IMR-90 (cell line): ENCODE measurements around the gene MGLL. TPM values are rescaled to one million over a fixed set of nuclear protein-coding genes. Genes with fewer than 3 reads are reported as not detected.
A peak's percentile ranks its signal among the peaks of the same experiment; 100 is the strongest.

Experiments
- ATAC-seq: fragments of 200-7000 bp; cut with Tn5 transposase; 2 replicates; pipeline ENCODE4 v1.9.1; 2020; ENCODE audit warnings: low read depth, mild to moderate bottlenecking, moderate library complexity
- BruUV-seq: library from RNA; stranded (reverse); fragments of 400-500 nt; replicated peaks from 2 replicates; lab custom pipeline; 2021; lab: Mats Ljungman, UMichigan
- CTCF ChIA-PET: fragments of 300-600 bp; formaldehyde crosslinking; extraction: SDS; loops from one replicate; lab custom pipeline; 2021; ENCODE audit warnings: antibody characterized with exemption; lab: Yijun Ruan, JAX
- POLR2A ChIA-PET: fragments of 300-600 bp; sonication (Branson Sonifier 250); formaldehyde crosslinking; loops from one replicate; lab custom pipeline; 2022; ENCODE audit warnings: antibody characterized with exemption; ENCODE audit not compliant: unreplicated experiment; lab: Charles Lee
- DNase-seq: peaks from one replicate; pipeline ENCODE4 v3.0.0; 2013
- H2AFZ ChIP-seq: replicated peaks from 2 replicates; pipeline ENCODE3; 2013; ENCODE audit warnings: low read length, mild to moderate bottlenecking; ENCODE audit not compliant: poor library complexity
- H2AK5ac ChIP-seq: 2 replicates; pipeline ENCODE4 v1.6.1; 2013; ENCODE audit warnings: low read depth, low read length, inconsistent platforms
- H2AK9ac ChIP-seq: replicated peaks from 2 replicates; pipeline ENCODE3; 2013; ENCODE audit warnings: mild to moderate bottlenecking, low read depth, low read length, moderate library complexity; ENCODE audit not compliant: poor library complexity
- H2BK120ac ChIP-seq: 2 replicates; pipeline ENCODE4 v1.6.1; 2013; ENCODE audit warnings: low read depth, low read length, inconsistent platforms
- H2BK15ac ChIP-seq: 3 replicates; pipeline ENCODE4 v1.6.1; 2013; ENCODE audit warnings: low read depth, low read length, inconsistent platforms
- H2BK20ac ChIP-seq: 2 replicates; pipeline ENCODE4 v1.6.1; 2013; ENCODE audit warnings: low read depth, mild to moderate bottlenecking, inconsistent platforms, low read length, moderate library complexity
- H2BK5ac ChIP-seq: 2 replicates; pipeline ENCODE4 v1.6.1; 2013; ENCODE audit warnings: mild to moderate bottlenecking, low read depth, low read length, inconsistent platforms; ENCODE audit not compliant: poor library complexity, severe bottlenecking
- H3K14ac ChIP-seq: replicated peaks from 2 replicates; pipeline ENCODE4 v1.6.1; 2013; ENCODE audit warnings: low read depth, low read length, inconsistent platforms
- H3K18ac ChIP-seq: 2 replicates; pipeline ENCODE4 v1.6.1; 2013; ENCODE audit warnings: low read depth, low read length, control low read depth
- H3K23ac ChIP-seq: 2 replicates; pipeline ENCODE4 v1.6.1; 2013; ENCODE audit warnings: low read depth, low read length, inconsistent platforms
- H3K27ac ChIP-seq: 2 replicates; pipeline ENCODE4 v1.5.1; 2013; ENCODE audit warnings: mild to moderate bottlenecking, control low read depth, low read length; ENCODE audit not compliant: insufficient read depth
- H3K27me3 ChIP-seq: 2 replicates; pipeline ENCODE4 v1.6.1; 2013; ENCODE audit warnings: low read length; ENCODE audit not compliant: control insufficient read depth, insufficient read depth
- H3K36me3 ChIP-seq: 2 replicates; pipeline ENCODE4 v1.6.1; 2013; ENCODE audit warnings: low read length, mixed read lengths; ENCODE audit not compliant: control insufficient read depth, insufficient read depth
- H3K4ac ChIP-seq: 2 replicates; pipeline ENCODE4 v1.6.1; 2013; ENCODE audit warnings: low read depth, low read length, inconsistent platforms
- H3K4me1 ChIP-seq: 2 replicates; pipeline ENCODE4 v1.6.1; 2013; ENCODE audit warnings: low read length, mixed read lengths; ENCODE audit not compliant: control insufficient read depth, insufficient read depth
- H3K4me2 ChIP-seq: 2 replicates; pipeline ENCODE4 v1.6.1; 2013; ENCODE audit warnings: low read depth, mild to moderate bottlenecking, control low read depth, low read length, moderate library complexity
- H3K4me3 ChIP-seq: 2 replicates; pipeline ENCODE4 v1.5.1; 2013; ENCODE audit warnings: low read depth, mild to moderate bottlenecking, control low read depth, low read length, moderate library complexity; ENCODE audit not compliant: insufficient read depth
- H3K56ac ChIP-seq: 2 replicates; pipeline ENCODE4 v1.6.1; 2013; ENCODE audit warnings: low read length, inconsistent platforms; ENCODE audit not compliant: insufficient read depth; ENCODE audit errors: extremely low read depth
- H3K79me1 ChIP-seq, 2 experiments: 2 replicates each; pipeline ENCODE4 v1.6.1; 2013; ENCODE audit warnings: low read length in 2 of 2, inconsistent platforms in 1 of 2, low read depth in 1 of 2
- H3K9ac ChIP-seq: 2 replicates; pipeline ENCODE4 v1.6.1; 2013; ENCODE audit warnings: low read depth, low read length, control low read depth
- H3K9me1 ChIP-seq: 2 replicates; pipeline ENCODE4 v1.6.1; 2013; ENCODE audit warnings: low read length, inconsistent platforms; ENCODE audit not compliant: insufficient read depth
- H3K9me3 ChIP-seq: 2 replicates; pipeline ENCODE4 v1.6.1; 2013; ENCODE audit warnings: low read length; ENCODE audit not compliant: control insufficient read depth, insufficient read depth
- H4K20me1 ChIP-seq: 2 replicates; pipeline ENCODE4 v1.6.1; 2013; ENCODE audit warnings: low read length, inconsistent platforms; ENCODE audit not compliant: insufficient read depth
- H4K5ac ChIP-seq: 2 replicates; pipeline ENCODE4 v1.6.1; 2013; ENCODE audit warnings: mild to moderate bottlenecking, low read depth, low read length, control low read depth
- H4K8ac ChIP-seq, 2 experiments: 2 replicates each; pipeline ENCODE4 v1.6.1; 2013; ENCODE audit warnings: low read depth in 2 of 2, low read length in 2 of 2, control low read depth in 1 of 2, inconsistent platforms in 1 of 2
- H4K91ac ChIP-seq: 2 replicates; pipeline ENCODE4 v1.6.1; 2013; ENCODE audit warnings: low read depth, low read length, inconsistent platforms; ENCODE audit not compliant: insufficient read depth
- CEBPB ChIP-seq: IDR thresholded peaks from 2 replicates; pipeline ENCODE4 v1.6.1; 2012; ENCODE audit warnings: low read depth, low read length, improper control_type of control experiment
- CHD1 ChIP-seq: IDR thresholded peaks from 2 replicates; pipeline ENCODE4 v1.6.1; 2012; ENCODE audit warnings: low read depth, low read length, improper control_type of control experiment
- CTCF ChIP-seq: conservative IDR thresholded peaks from 2 replicates; pipeline ENCODE4 v1.5.1; 2012; ENCODE audit warnings: mild to moderate bottlenecking, low read depth, low read length, improper control_type of control experiment
- ELK1 ChIP-seq: fragments of 150-350 bp; IDR thresholded peaks from 2 replicates; pipeline ENCODE4 v1.6.1; 2016; ENCODE audit warnings: low read depth, mild to moderate bottlenecking, low read length, moderate library complexity, borderline replicate concordance
- FOS ChIP-seq: fragments of 150-350 bp; IDR thresholded peaks from 2 replicates; pipeline ENCODE4 v1.6.1; 2016; ENCODE audit warnings: low read depth, low read length
- MAFK ChIP-seq: IDR thresholded peaks from 2 replicates; pipeline ENCODE4 v1.6.1; 2012; ENCODE audit warnings: low read depth, low read length, improper control_type of control experiment
- MXI1 ChIP-seq: IDR thresholded peaks from 2 replicates; pipeline ENCODE4 v1.6.1; 2012; ENCODE audit warnings: low read depth, mild to moderate bottlenecking, low read length, moderate library complexity, borderline replicate concordance
- NFE2L2 ChIP-seq: fragments of 150-350 bp; IDR thresholded peaks from 2 replicates; pipeline ENCODE4 v1.6.1; 2016; ENCODE audit warnings: low read depth, mild to moderate bottlenecking, low read length
- POLR2A ChIP-seq: IDR thresholded peaks from 2 replicates; pipeline ENCODE4 v1.6.1; 2012; ENCODE audit warnings: mild to moderate bottlenecking, low read depth, low read length
- RAD21 ChIP-seq: IDR thresholded peaks from 2 replicates; pipeline ENCODE4 v1.6.1; 2012; ENCODE audit warnings: low read length, improper control_type of control experiment
- RCOR1 ChIP-seq: IDR thresholded peaks from 2 replicates; pipeline ENCODE4 v1.6.1; 2012; ENCODE audit warnings: mild to moderate bottlenecking, low read length, improper control_type of control experiment; ENCODE audit not compliant: insufficient replicate concordance
- RFX5 ChIP-seq: IDR thresholded peaks from 2 replicates; pipeline ENCODE4 v1.8.0; 2012; ENCODE audit warnings: low read depth, mild to moderate bottlenecking, low read length, moderate library complexity
- SMC3 ChIP-seq: fragments of 150-350 bp; IDR thresholded peaks from 2 replicates; pipeline ENCODE4 v1.6.1; 2016; ENCODE audit warnings: low read depth, mild to moderate bottlenecking, antibody characterized with exemption, low read length, moderate library complexity
- USF2 ChIP-seq: fragments of 150-350 bp; IDR thresholded peaks from 2 replicates; pipeline ENCODE4 v1.6.1; 2017; ENCODE audit warnings: mild to moderate bottlenecking, antibody characterized with exemption, low read length, low read depth
- WGBS, 2 experiments: methylation state at CpG; one replicate each; pipeline versions ENCODE4 v1.1.5 to v1.1.7; 2013; ENCODE audit warnings: missing lambda C conversion rate in 2 of 2; ENCODE audit not compliant: insufficient read length in 1 of 2; ENCODE audit errors: extremely low coverage in 2 of 2; 5-methylcytosine and 5-hydroxymethylcytosine counted together
- dilution Hi-C: fragments of 300-500 bp; cut with HindIII; formaldehyde crosslinking; loops from one replicate; pipeline ENCODE4 v1.14.3; 2018; ENCODE audit warnings: low sequenced_read_pairs; ENCODE audit not compliant: unreplicated experiment
- in situ Hi-C: fragments of 300-500 bp; cut with MboI; formaldehyde crosslinking; loops from 3 replicates; pipeline ENCODE4 v1.14.3; 2019; ENCODE audit warnings: low sequenced_read_pairs, inconsistent platforms, mixed read lengths
- intact Hi-C: fragments of 100-400 bp; cut with micrococcal nuclease; formaldehyde crosslinking; loops from 2 replicates; pipeline ENCODE4 v1.10.0; 2022
- polyA plus RNA-seq, 3 experiments: library from polyadenylated mRNA; depleted of rRNA; stranded (reverse); fragments of >200 nt; gene quantifications; 2 replicates each; pipeline ENCODE4 v1.2.3, GENCODE V29; 2012; ENCODE audit warnings: low replicate concordance in 1 of 3
- total RNA-seq: library from RNA; depleted of rRNA; stranded (reverse); fragments of >200 nt; gene quantifications from 2 replicates; pipeline ENCODE4 v1.2.3, GENCODE V29; 2012

MGLL gene
- total and polyA plus RNA-seq, 2 of the 4 experiments (the other 2 are of a cell fraction): 23.7 to 60.6 TPM

- Histone ChIP-seq H3K36me3 (peaks cover 7% of the 10 kb centered on the region), H4K8ac (no peak overlapping the region), H3K23ac (no peak overlapping the region), H2BK15ac (no peak overlapping the region), H4K91ac (no peak overlapping the region), H3K4ac (peak overlapping the region; percentile 59), H2AK9ac (no peak overlapping the region), H3K79me1 (peaks cover 60 to 81% of the 10 kb centered on the region in 2 experiments), H3K56ac (no peak overlapping the region), H3K27me3 (no peaks in the 10 kb centered on the region), H2AFZ (no peak overlapping the region), H2BK20ac (no peak overlapping the region), H3K4me2 (no peak overlapping the region), H2BK5ac (no peak overlapping the region), H3K27ac (no peak overlapping the region), H3K18ac (no peak overlapping the region), H2AK5ac (peak overlapping the region; percentile 20), H4K20me1 (no peaks in the 10 kb centered on the region), H4K5ac (no peak overlapping the region), H3K4me1 (peaks cover 21% of the 10 kb centered on the region), H3K4me3 (no peak overlapping the region), H3K14ac (no peak overlapping the region), H2BK120ac (0 out of 2 replicates have a peak overlapping the region, but pooled peaks have one; percentile 8), H3K9ac (no peak overlapping the region), H3K9me3 (no peaks in the 10 kb centered on the region), H3K9me1 (peaks cover 28% of the 10 kb centered on the region)
- no peak for TF ChIP-seq RFX5
- TF ChIP-seq RCOR1: no peak
- no peak for TF ChIP-seq SMC3
- TF ChIP-seq CHD1: no peak
- no peak for TF ChIP-seq MAFK
- no peak for TF ChIP-seq USF2
- TF ChIP-seq MXI1: no peak
- TF ChIP-seq CTCF: no peak
- TF ChIP-seq POLR2A: no peak
- TF ChIP-seq CEBPB: no peak
- no peak for TF ChIP-seq FOS
- no peak for TF ChIP-seq NFE2L2
- no peak for TF ChIP-seq ELK1
- TF ChIP-seq RAD21: no peak
- no peak for ATAC-seq
- in situ Hi-C loops (no loop called here), dilution Hi-C loops (no loop called here), intact Hi-C loops (no loop called here)
- BruUV-seq: no TSS peak
- 91% methylated on average over 7 of the region's 12 CpGs; no CpG with 5 or more reads in 1 of the 2 experiments for WGBS, 2 experiments
- ChIA-PET POLR2A (no interaction called here), CTCF (no interaction called here)
- DNase-seq: no peak
Observed at GRCh38 chr3:127761441-127761801, 60.9 kb downstream of the MGLL start.
